PC-3 (cell line): ENCODE data around the gene MFAP3. TPM values are rescaled to one million over a fixed set of nuclear protein-coding genes. Genes with fewer than 3 reads are reported as not detected.

Source experiments
- ATAC-seq: fragments of 200-7000 bp; cut with Tn5 transposase; 2 replicates; pipeline ENCODE4 v1.9.1; 2020; ENCODE audit warnings: mild to moderate bottlenecking, moderate library complexity
- BruUV-seq: library from RNA; stranded (reverse); fragments of 400-500 nt; replicated peaks from 2 replicates; lab custom pipeline; 2021; lab: Mats Ljungman, UMichigan
- CTCF ChIA-PET: fragments of 300-600 bp; sonication (Branson Sonifier 250); formaldehyde crosslinking; loops from one replicate; lab custom pipeline; 2022; ENCODE audit warnings: antibody characterized with exemption; lab: Charles Lee
- POLR2A ChIA-PET: fragments of 300-600 bp; sonication (Branson Sonifier 250); formaldehyde crosslinking; loops from one replicate; lab custom pipeline; 2022; ENCODE audit warnings: antibody characterized with exemption; ENCODE audit not compliant: unreplicated experiment; lab: Charles Lee
- DNase-seq: peaks from one replicate; pipeline ENCODE4 v3.0.0-alpha.2; 2015
- H2AFZ ChIP-seq: fragments of 300-600 bp; sonication (generic); 2 replicates; pipeline ENCODE4 v1.6.0; 2016; ENCODE audit warnings: antibody characterized with exemption, low read length
- H3F3A ChIP-seq: fragments of 300-600 bp; sonication (generic); one replicate; pipeline ENCODE4 v1.6.0; 2017; ENCODE audit warnings: antibody characterized with exemption, low read length, control low read depth, mild to moderate bottlenecking; ENCODE audit not compliant: unreplicated experiment
- H3K27ac ChIP-seq: fragments of 300-600 bp; sonication (generic); 2 replicates; pipeline ENCODE4 v1.5.1; 2016; ENCODE audit warnings: mild to moderate bottlenecking, low read length
- H3K27me3 ChIP-seq: fragments of 300-600 bp; sonication (generic); 2 replicates; pipeline ENCODE4 v1.6.1; 2016; ENCODE audit warnings: low read length, mixed read lengths
- H3K36me3 ChIP-seq: fragments of 300-600 bp; sonication (generic); 2 replicates; pipeline ENCODE4 v1.6.1; 2016; ENCODE audit warnings: low read depth, mixed run types, low read length, mixed read lengths
- H3K4me1 ChIP-seq: fragments of 300-600 bp; sonication (generic); 2 replicates; pipeline ENCODE4 v1.5.1; 2016; ENCODE audit warnings: low read length; ENCODE audit not compliant: insufficient read depth
- H3K4me2 ChIP-seq: fragments of 300-600 bp; sonication (generic); 2 replicates; pipeline ENCODE4 v1.6.0; 2016; ENCODE audit warnings: low read length
- H3K4me3 ChIP-seq: fragments of 300-600 bp; sonication (generic); 2 replicates; pipeline ENCODE4 v1.5.1; 2016; ENCODE audit warnings: mild to moderate bottlenecking, low read length, mixed read lengths
- H3K79me2 ChIP-seq: fragments of 300-600 bp; sonication (generic); 2 replicates; pipeline ENCODE4 v1.6.1; 2017; ENCODE audit warnings: low read length, mixed read lengths
- H3K9ac ChIP-seq: fragments of 300-600 bp; sonication (generic); 2 replicates; pipeline ENCODE4 v1.6.0; 2016; ENCODE audit warnings: mild to moderate bottlenecking, low read length
- H3K9me2 ChIP-seq: fragments of 300-600 bp; sonication (generic); replicated peaks from 2 replicates; pipeline ENCODE4 v1.6.1; 2016; ENCODE audit warnings: mixed run types, low read length, mixed read lengths
- H3K9me3 ChIP-seq: fragments of 300-600 bp; sonication (generic); 2 replicates; pipeline ENCODE4 v1.6.1; 2016; ENCODE audit warnings: low read length, mixed read lengths
- H4K20me1 ChIP-seq: fragments of 300-600 bp; sonication (generic); 2 replicates; pipeline ENCODE4 v1.6.1; 2016; ENCODE audit warnings: low read length, mixed read lengths
- CTCF ChIP-seq: fragments of 300-600 bp; sonication (generic); conservative IDR thresholded peaks from 2 replicates; pipeline ENCODE4 v1.5.1; 2017; ENCODE audit warnings: antibody characterized with exemption, low read depth, mild to moderate bottlenecking, low read length
- EZH2 ChIP-seq: fragments of 300-600 bp; sonication (generic); IDR thresholded peaks from one replicate; pipeline ENCODE4 v1.6.1; 2017; ENCODE audit warnings: antibody characterized with exemption, mild to moderate bottlenecking, low read length; ENCODE audit not compliant: unreplicated experiment
- EZH2phosphoT487 ChIP-seq: fragments of 300-600 bp; sonication (generic); IDR thresholded peaks from 2 replicates; pipeline ENCODE4 v1.6.1; 2018; ENCODE audit warnings: mild to moderate bottlenecking, antibody characterized with exemption, low read length, borderline replicate concordance
- intact Hi-C: fragments of 100-400 bp; cut with micrococcal nuclease; formaldehyde crosslinking; loops from 2 replicates; pipeline ENCODE4 v1.9.0; 2023
- total RNA-seq: library from RNA; depleted of rRNA; stranded (reverse); fragments of >200 nt; gene quantifications from 2 replicates; pipeline ENCODE4 v1.2.3, GENCODE V29; 2014

Gene MFAP3
- total RNA-seq, 1 experiment from 2014 or later = 21.1 TPM

- TF ChIP-seq CTCF (no peak), EZH2phosphoT487 (no peak), EZH2 (no peak)
- Histone ChIP-seq H2AFZ (no peak overlapping the region), H3K4me2 (no peak overlapping the region), H3K4me3 (no peak overlapping the region), H3K36me3 (no peaks in the 10 kb centered on the region), H3K9me2 (no peaks in the 10 kb centered on the region), H3K79me2 (0 out of 2 replicates have a peak, but pooled peaks cover 9% of the 10 kb centered on the region), H3K4me1 (no peaks in the 10 kb centered on the region), H3K27me3 (no peaks in the 10 kb centered on the region), H3K9me3 (no peaks in the 10 kb centered on the region), H3K9ac (no peak overlapping the region), H4K20me1 (no peaks in the 10 kb centered on the region), H3K27ac (no peak overlapping the region), H3F3A (no peaks in the 10 kb centered on the region)
- DNase-seq = no peak
- ChIA-PET POLR2A (no interaction called here), CTCF (no interaction called here)
- intact Hi-C loops = no loop called here
- ATAC-seq = no peak
- BruUV-seq = no TSS peak
These were observed 8.6 kb downstream of the MFAP3 start for GRCh38 chr5:154047324-154047723.

GRCh38 chr5:154049636-154050035 lies 10.9 kb downstream of the MFAP3 start:
- ChIA-PET CTCF (no interaction called here), POLR2A (no interaction called here)
- no peak overlapping the region for H3K27ac ChIP-seq
- no peak overlapping the region for H3K9ac ChIP-seq
- DNase-seq (no peak), ATAC-seq (no peak)
- no peak overlapping the region for H3K4me3 ChIP-seq
- H2AFZ ChIP-seq = no peak overlapping the region
- H3K27me3 ChIP-seq = no peaks in the 10 kb centered on the region
- no peaks in the 10 kb centered on the region for H3K4me1 ChIP-seq
- no peak for TF ChIP-seq EZH2
- TF ChIP-seq EZH2phosphoT487 = no peak
- 0 out of 2 replicates have a peak, but pooled peaks cover 5% of the 10 kb centered on the region for H3K79me2 ChIP-seq
- H3K36me3 ChIP-seq = no peaks in the 10 kb centered on the region
- intact Hi-C loops = no loop called here
- no TSS peak for BruUV-seq
- no peaks in the 10 kb centered on the region for H3F3A ChIP-seq
- H3K9me3 ChIP-seq = no peaks in the 10 kb centered on the region
- no peaks in the 10 kb centered on the region for H3K9me2 ChIP-seq
- H4K20me1 ChIP-seq = no peaks in the 10 kb centered on the region
- no peak overlapping the region for H3K4me2 ChIP-seq

- Histone ChIP-seq H3K9me3 (no peaks in the 10 kb centered on the region), H3K27ac (no peak overlapping the region), H3K4me2 (no peak overlapping the region), H3K27me3 (no peaks in the 10 kb centered on the region), H3F3A (no peaks in the 10 kb centered on the region), H3K79me2 (no peaks in the 10 kb centered on the region), H3K4me3 (no peak overlapping the region), H3K36me3 (no peaks in the 10 kb centered on the region), H2AFZ (no peak overlapping the region), H3K4me1 (no peaks in the 10 kb centered on the region), H3K9ac (no peak overlapping the region), H4K20me1 (no peaks in the 10 kb centered on the region), H3K9me2 (no peaks in the 10 kb centered on the region)
- no peak for DNase-seq
- ATAC-seq = no peak
- intact Hi-C loops = no loop called here
- no peak for TF ChIP-seq EZH2
- TF ChIP-seq EZH2phosphoT487 = no peak
- no peak for TF ChIP-seq CTCF
- ChIA-PET POLR2A (no interaction called here), CTCF (no interaction called here)
- TSS peak; percentile 1 for BruUV-seq
These were observed 14.7 kb downstream of the MFAP3 start for GRCh38 chr5:154053468-154053867.
